ENCODE results near the gene ZNF417.

DNA sequence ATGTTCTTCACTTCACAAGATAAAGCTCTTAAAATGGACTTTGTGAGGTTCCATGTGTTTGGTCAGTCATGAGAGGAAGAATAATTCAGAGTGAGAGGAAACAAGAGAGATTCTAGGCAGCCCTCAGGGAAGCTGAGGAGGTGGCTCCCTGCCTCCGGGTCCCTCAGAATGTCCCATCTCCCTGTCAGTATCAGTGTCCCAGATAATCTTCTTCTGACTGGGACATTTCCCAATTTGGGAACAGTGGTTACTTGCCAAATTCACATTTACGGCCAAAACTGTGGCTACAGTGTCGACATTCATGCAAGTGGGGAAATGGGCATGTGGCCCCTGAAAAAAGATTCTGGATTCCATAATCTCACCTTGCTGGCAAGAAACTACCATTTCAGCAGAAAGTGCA, 9.0 kb downstream of the ZNF417 start:
- TF ChIP-seq CTCF (IDR thresholded peaks at IDR 0.05) (no peak), POLR2A (IDR thresholded peaks at IDR 0.05) (no peak)

Measured in prostate gland (tissue), 2 donors.